Esophagus muscularis mucosa (tissue), 4 donors: ENCODE measurements around the gene TEKT1.

Experiments used
- EP300 ChIP-seq: sonication (generic); formaldehyde crosslinking; IDR thresholded peaks from one replicate; pipeline ENCODE4 v1.6.1; 2017; ENCODE audit warnings: antibody characterized with exemption
- POLR2A ChIP-seq: fragments of 450-650 bp; IDR thresholded peaks from one replicate; pipeline ENCODE4 v1.6.1; 2017; ENCODE audit warnings: antibody characterized with exemption, moderate library complexity, mild to moderate bottlenecking, low read depth
- TF ChIP-seq, protein P1 (sequence below), 3 experiments: fragments of 200-600 bp in 2 of 3; fragments of 450-650 bp in 1 of 3; sonication (generic) in 2 of 3; IDR thresholded peaks; one replicate each; pipeline ENCODE4 v1.5.1; 2017 to 2019; ENCODE audit warnings: antibody characterized with exemption in 3 of 3, mild to moderate bottlenecking in 2 of 3, moderate library complexity in 1 of 3

DNA sequence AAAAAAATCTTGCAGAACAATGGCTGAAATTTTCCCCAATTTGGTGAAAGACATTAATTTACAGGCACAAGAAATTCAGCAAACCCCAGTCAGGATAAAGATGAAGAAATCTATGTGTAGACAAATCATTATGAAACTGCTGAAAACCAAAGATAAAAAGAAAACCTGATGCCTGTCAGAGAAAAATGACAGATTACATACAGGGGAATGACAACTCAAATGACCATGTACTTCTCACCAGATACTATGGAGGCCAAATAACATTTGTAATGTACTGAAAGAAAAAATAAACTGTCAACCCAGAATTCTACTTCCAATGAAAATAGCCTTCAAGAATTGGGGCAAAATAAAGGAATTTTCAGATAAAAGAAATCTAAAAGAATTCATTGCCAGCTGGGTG lies 82.9 kb downstream of the TEKT1 start:
- TF ChIP-seq EP300: no peak
- no peak for TF ChIP-seq POLR2A
- TF ChIP-seq, protein P1, sequence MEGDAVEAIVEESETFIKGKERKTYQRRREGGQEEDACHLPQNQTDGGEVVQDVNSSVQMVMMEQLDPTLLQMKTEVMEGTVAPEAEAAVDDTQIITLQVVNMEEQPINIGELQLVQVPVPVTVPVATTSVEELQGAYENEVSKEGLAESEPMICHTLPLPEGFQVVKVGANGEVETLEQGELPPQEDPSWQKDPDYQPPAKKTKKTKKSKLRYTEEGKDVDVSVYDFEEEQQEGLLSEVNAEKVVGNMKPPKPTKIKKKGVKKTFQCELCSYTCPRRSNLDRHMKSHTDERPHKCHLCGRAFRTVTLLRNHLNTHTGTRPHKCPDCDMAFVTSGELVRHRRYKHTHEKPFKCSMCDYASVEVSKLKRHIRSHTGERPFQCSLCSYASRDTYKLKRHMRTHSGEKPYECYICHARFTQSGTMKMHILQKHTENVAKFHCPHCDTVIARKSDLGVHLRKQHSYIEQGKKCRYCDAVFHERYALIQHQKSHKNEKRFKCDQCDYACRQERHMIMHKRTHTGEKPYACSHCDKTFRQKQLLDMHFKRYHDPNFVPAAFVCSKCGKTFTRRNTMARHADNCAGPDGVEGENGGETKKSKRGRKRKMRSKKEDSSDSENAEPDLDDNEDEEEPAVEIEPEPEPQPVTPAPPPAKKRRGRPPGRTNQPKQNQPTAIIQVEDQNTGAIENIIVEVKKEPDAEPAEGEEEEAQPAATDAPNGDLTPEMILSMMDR (IDR thresholded peaks at IDR 0.05): no peak
